ENCODE data around the gene RAPGEF5. TPM values are rescaled to one million over a fixed set of nuclear protein-coding genes. Genes with fewer than 3 reads are reported as not detected.

RAPGEF5 gene
- total RNA-seq, 2 donors from 2014 or later = 66.5 to 70.8 TPM

DNA sequence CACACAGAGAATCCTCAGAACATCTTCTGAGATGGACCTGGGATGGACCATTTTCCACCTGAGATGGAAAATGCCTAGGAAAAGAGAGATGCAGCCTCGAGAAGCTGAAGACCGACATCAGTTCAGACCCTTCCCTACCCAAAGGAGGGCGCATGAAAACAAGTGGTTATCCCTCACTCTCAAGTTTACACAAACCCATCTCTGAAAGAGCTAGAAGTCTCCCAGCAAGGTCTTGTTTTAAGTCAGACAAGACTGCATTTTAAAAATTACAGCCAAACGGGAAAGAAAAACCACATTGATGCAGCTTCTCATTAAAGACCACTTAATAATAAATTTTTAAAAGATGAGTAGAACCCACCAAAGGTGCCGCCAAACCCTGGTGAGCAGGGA, 1.3 kb downstream of the RAPGEF5 start:
- Histone ChIP-seq H3K27me3 (replicated peaks; ENCODE audit: insufficient read depth) (no peaks in the 10 kb centered on the region), H3K36me3 (no peaks in the 10 kb centered on the region), H3K4me3 (no peak overlapping the region), H3K27ac (no peak overlapping the region), H3K4me1 (ENCODE audit: control insufficient read depth in 1 of 2, low read depth in 2 of 2) (no peaks in the 10 kb centered on the region), H3K9me3 (peaks cover 4% of the 10 kb centered on the region)
- DNase-seq (ENCODE audit: low spot score) = no peak
- ATAC-seq (ENCODE audit: insufficient number of reproducible peaks, low FRiP score, low read depth) = no peak
- TF ChIP-seq, protein P1, sequence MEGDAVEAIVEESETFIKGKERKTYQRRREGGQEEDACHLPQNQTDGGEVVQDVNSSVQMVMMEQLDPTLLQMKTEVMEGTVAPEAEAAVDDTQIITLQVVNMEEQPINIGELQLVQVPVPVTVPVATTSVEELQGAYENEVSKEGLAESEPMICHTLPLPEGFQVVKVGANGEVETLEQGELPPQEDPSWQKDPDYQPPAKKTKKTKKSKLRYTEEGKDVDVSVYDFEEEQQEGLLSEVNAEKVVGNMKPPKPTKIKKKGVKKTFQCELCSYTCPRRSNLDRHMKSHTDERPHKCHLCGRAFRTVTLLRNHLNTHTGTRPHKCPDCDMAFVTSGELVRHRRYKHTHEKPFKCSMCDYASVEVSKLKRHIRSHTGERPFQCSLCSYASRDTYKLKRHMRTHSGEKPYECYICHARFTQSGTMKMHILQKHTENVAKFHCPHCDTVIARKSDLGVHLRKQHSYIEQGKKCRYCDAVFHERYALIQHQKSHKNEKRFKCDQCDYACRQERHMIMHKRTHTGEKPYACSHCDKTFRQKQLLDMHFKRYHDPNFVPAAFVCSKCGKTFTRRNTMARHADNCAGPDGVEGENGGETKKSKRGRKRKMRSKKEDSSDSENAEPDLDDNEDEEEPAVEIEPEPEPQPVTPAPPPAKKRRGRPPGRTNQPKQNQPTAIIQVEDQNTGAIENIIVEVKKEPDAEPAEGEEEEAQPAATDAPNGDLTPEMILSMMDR (IDR thresholded peaks at IDR 0.05) = no peak

DNA sequence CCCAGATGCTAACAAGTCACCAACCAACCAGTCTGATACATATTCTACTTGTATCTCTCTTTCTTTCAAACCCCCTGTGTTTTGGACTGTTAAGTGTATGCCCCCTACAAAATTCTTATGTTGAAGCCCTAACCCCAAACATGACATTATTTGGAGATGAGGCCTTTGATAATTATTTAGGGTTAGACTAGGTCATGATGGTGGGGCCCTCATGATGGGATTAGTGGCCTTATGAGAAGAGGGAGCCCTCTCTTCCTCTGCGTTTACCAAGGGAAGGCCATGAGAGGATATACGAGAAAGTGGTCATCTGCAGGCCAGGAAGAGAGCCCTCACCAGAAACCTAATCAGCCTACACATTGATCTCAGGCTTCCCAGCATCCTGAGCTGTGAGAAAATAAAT, 2.5 kb downstream of the RAPGEF5 start:
- Histone ChIP-seq H3K27me3 (replicated peaks; ENCODE audit: insufficient read depth) (no peaks in the 10 kb centered on the region), H3K36me3 (no peaks in the 10 kb centered on the region), H3K4me3 (no peak overlapping the region), H3K4me1 (ENCODE audit: control insufficient read depth in 1 of 2, low read depth in 2 of 2) (no peaks in the 10 kb centered on the region), H3K27ac (no peak overlapping the region), H3K9me3 (peaks cover 4% of the 10 kb centered on the region)
- DNase-seq (ENCODE audit: low spot score) (no peak), ATAC-seq (ENCODE audit: insufficient number of reproducible peaks, low FRiP score, low read depth) (no peak)
- TF ChIP-seq, protein P1 (IDR thresholded peaks at IDR 0.05) = no peak

DNA sequence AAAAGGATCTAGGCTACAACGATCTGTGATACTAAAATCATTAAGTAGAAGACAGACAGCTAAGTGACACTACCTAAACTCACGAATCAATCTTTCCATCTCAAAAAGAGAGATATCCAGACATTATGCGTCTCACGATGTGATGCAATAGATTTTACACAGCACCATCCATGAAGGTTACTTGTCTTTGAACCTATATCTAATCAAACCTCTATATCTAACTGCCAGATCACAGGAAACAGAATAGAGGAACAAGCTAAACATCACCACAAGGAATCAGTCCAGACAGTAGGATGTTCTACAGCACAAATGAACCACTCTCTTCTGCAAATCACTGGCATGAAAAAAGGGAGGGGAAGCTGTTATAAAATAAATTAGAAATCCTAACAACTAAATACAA, 4.1 kb downstream of the RAPGEF5 start:
- no peak for ATAC-seq (ENCODE audit: insufficient number of reproducible peaks, low FRiP score, low read depth)
- Histone ChIP-seq H3K4me3 (no peak overlapping the region), H3K36me3 (no peaks in the 10 kb centered on the region), H3K4me1 (ENCODE audit: control insufficient read depth in 1 of 2, low read depth in 2 of 2) (no peaks in the 10 kb centered on the region), H3K9me3 (peaks cover 4% of the 10 kb centered on the region), H3K27ac (no peak overlapping the region), H3K27me3 (replicated peaks; ENCODE audit: insufficient read depth) (no peaks in the 10 kb centered on the region)
- DNase-seq (ENCODE audit: low spot score) = no peak
- TF ChIP-seq, protein P1 (IDR thresholded peaks at IDR 0.05) = no peak

DNA sequence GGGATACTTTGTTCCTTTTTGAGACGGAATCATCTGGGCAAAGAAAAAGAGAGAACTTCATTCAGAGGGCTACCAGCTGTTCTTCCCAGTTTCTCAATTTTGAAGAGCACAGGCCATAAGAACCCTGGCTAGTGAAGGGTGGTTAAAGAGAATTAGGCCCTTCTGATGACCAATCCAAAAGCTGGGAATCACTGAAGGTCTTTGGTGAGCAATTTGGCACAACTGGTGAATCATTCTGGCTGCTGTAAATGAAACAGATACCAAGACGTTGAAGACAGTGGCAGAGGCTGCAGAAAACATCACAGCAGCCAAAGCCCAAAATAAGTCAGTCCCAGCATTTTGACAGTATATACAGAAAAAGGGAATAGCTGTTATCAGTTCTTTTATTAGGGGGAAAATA, 5.1 kb downstream of the RAPGEF5 start:
- ATAC-seq (ENCODE audit: insufficient number of reproducible peaks, low FRiP score, low read depth) (no peak), DNase-seq (ENCODE audit: low spot score) (no peak)
- no peak overlapping the region for H3K4me3 ChIP-seq
- H3K27ac ChIP-seq = no peak overlapping the region
- H3K9me3 ChIP-seq = peaks cover 4% of the 10 kb centered on the region
- H3K36me3 ChIP-seq = no peaks in the 10 kb centered on the region
- TF ChIP-seq, protein P1 (IDR thresholded peaks at IDR 0.05) = no peak
- no peaks in the 10 kb centered on the region for H3K4me1 ChIP-seq (ENCODE audit: control insufficient read depth in 1 of 2, low read depth in 2 of 2)
- no peaks in the 10 kb centered on the region for H3K27me3 ChIP-seq (replicated peaks; ENCODE audit: insufficient read depth)

DNA sequence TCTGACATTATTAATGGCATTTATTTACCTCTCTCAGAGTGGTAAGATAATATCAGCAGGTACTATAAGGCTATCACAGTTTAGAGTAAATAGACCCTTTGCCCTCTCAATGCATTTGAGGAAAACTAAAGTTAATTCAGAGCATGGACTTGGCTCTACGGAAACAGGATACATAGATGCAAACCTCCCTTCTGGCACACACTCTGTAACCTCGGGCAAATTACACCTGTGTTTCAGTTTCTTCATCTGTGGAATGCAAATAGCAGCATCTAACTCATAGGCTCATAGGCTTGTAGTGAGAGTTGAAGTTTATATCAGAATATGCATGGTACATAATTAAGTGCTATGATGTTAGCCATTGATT, 5.6 kb downstream of the RAPGEF5 start:
- Histone ChIP-seq H3K4me1 (ENCODE audit: control insufficient read depth in 1 of 2, low read depth in 2 of 2) (no peaks in the 10 kb centered on the region), H3K4me3 (no peak overlapping the region), H3K36me3 (no peaks in the 10 kb centered on the region), H3K9me3 (peaks cover 4% of the 10 kb centered on the region), H3K27me3 (replicated peaks; ENCODE audit: insufficient read depth) (no peaks in the 10 kb centered on the region), H3K27ac (no peak overlapping the region)
- ATAC-seq (ENCODE audit: insufficient number of reproducible peaks, low FRiP score, low read depth) = no peak
- DNase-seq (ENCODE audit: low spot score) = no peak
- TF ChIP-seq, protein P1 (IDR thresholded peaks at IDR 0.05) = no peak
